ENCODE measurements around the gene C18orf32. TPM values are rescaled to one million over a fixed set of nuclear protein-coding genes. Genes with fewer than 3 reads are reported as not detected.

C18orf32 gene
- total and polyA plus RNA-seq, 5 experiments from 2014 or later, result 43.3 to 82.2 (median 64.3) TPM

GRCh38 chr18:49495076-49495475 lies 8.0 kb upstream of the C18orf32 start:
- Mint-ChIP-seq H3K4me1 (peaks cover 14 to 32% (median 26%) of the 10 kb centered on the region in 4 donors), H3K9me3 (no peaks in the 10 kb centered on the region)

GRCh38 chr18:49494660-49495059 lies 7.6 kb upstream of the C18orf32 start:
- peaks cover 0 to 22% (median 12%) of the 10 kb centered on the region in 3 donors for H3K36me3 Mint-ChIP-seq
- POLR2A ChIA-PET, result interaction anchor here (0.6 kb wide), 1 partner anchor 325 kb away, joined by 4 read pairs; no protein-coding TSS in a partner anchor
- no peak overlapping the region for H3K27ac Mint-ChIP-seq
- peaks cover 0 to 6% (median 3%) of the 10 kb centered on the region in 5 donors for H3K27me3 Mint-ChIP-seq
- ATAC-seq (no peak), DNase-seq (no peak)
- no peaks in the 10 kb centered on the region for H3K9me3 Mint-ChIP-seq
- no peak overlapping the region for H3K4me3 Mint-ChIP-seq
- peaks cover 14 to 36% (median 28%) of the 10 kb centered on the region in 4 donors for H3K4me1 Mint-ChIP-seq

More at GRCh38 chr18:49495076-49495475, 8.0 kb upstream of the C18orf32 start:
- Mint-ChIP-seq H3K27ac (no peak overlapping the region), H3K27me3 (peaks cover 0 to 9% (median 3%) of the 10 kb centered on the region in 5 donors), H3K4me3 (no peak overlapping the region), H3K36me3 (peaks cover 0 to 18% (median 8%) of the 10 kb centered on the region in 3 donors)
- ATAC-seq (no peak), DNase-seq (no peak)
- POLR2A ChIA-PET, result interaction anchor here (1.0 kb wide), 1 partner anchor 8 kb away, joined by 3 read pairs; the partner anchor contains the start of gene C18orf32

GRCh38 chr18:49492694-49493033 lies 5.6 kb upstream of the C18orf32 start:
- POLR2A ChIA-PET, result no interaction called here
- ATAC-seq, result no peak
- H3K27ac Mint-ChIP-seq, result peak overlapping the region in 6 of 10 donors; percentile 93 to 99 (median 96)

GRCh38 chr18:49491857-49492693 lies 5.0 kb upstream of the C18orf32 start, which contains the start of gene RPL17:
RPL17 (minus strand) TSS chr18:49492465.
- Mint-ChIP-seq H3K4me1 (peaks cover 18 to 59% (median 45%) of the 10 kb centered on the region in 4 donors), H3K27me3 (no peaks in the 10 kb centered on the region), H3K27ac (peak within 1 kb of the TSS; percentile 93 to 99 (median 98)), H3K36me3 (peaks cover 0 to 48% (median 18%) of the 10 kb centered on the region in 3 donors), H3K4me3 (peak within 1 kb of the TSS; percentile 84 to 99 (median 96)), H3K9me3 (peaks cover 0 to 1% (median 0%) of the 10 kb centered on the region in 9 donors)
- peak; percentile 55 to 96 (median 90) for DNase-seq
- POLR2A ChIA-PET, result interaction anchor here (0.6 kb wide), 1 partner anchor 29 kb away, joined by 3 read pairs; no protein-coding TSS in a partner anchor
- ATAC-seq, result peak; percentile 80 to 84

More at GRCh38 chr18:49492694-49493033, 5.6 kb upstream of the C18orf32 start:
- no peaks in the 10 kb centered on the region for H3K9me3 Mint-ChIP-seq
- H3K27me3 Mint-ChIP-seq, result no peaks in the 10 kb centered on the region
- H3K4me1 Mint-ChIP-seq, result peaks cover 16 to 53% (median 41%) of the 10 kb centered on the region in 4 donors
- H3K36me3 Mint-ChIP-seq, result peaks cover 0 to 42% (median 18%) of the 10 kb centered on the region in 3 donors
- no peak for DNase-seq
- H3K4me3 Mint-ChIP-seq, result peak overlapping the region in 7 of 10 donors; percentile 37 to 99 (median 96)

GRCh38 chr18:49491534-49491856 lies 4.5 kb upstream of the C18orf32 start:
- POLR2A ChIA-PET, result no interaction called here
- H3K36me3 Mint-ChIP-seq, result peaks cover 0 to 51% (median 18%) of the 10 kb centered on the region in 3 donors
- H3K27ac Mint-ChIP-seq, result peak overlapping the region; percentile 93 to 99 (median 98)
- DNase-seq (peak in 1 of 10 donors; percentile 4), ATAC-seq (no peak)
- peaks cover 0 to 2% (median 0%) of the 10 kb centered on the region in 9 donors for H3K9me3 Mint-ChIP-seq
- H3K27me3 Mint-ChIP-seq, result no peaks in the 10 kb centered on the region
- H3K4me3 Mint-ChIP-seq, result peak overlapping the region; percentile 84 to 99 (median 96)
- peaks cover 21 to 62% (median 48%) of the 10 kb centered on the region in 4 donors for H3K4me1 Mint-ChIP-seq

DNA sequence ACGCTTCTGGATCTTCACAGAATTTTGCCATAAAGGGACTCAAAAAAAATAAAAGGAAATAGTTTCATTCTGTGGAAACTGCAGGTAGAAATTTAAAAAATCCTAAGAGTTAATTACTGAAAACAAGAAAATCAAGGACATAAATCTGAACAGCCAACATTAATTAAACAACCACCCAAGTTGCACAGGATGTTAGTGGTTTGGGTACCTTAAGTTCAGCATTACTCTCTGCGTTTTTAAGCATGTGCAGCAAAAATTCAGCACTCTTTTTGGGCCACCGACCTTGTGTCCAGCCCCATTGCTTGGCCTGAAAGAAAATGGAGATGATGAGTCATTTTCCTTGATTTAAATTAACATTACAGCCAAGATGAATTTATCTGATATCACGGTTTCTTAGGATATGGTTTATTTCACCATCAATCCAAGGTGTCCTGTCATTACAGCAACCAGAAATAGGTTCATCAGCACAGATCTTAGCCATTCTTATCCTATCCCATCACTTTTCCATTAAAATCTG lies 3.3 kb upstream of the C18orf32 start:
- Mint-ChIP-seq H3K4me3 (peak overlapping the region in 9 of 10 donors; percentile 37 to 99 (median 96)), H3K4me1 (peaks cover 24 to 70% (median 56%) of the 10 kb centered on the region in 4 donors), H3K9me3 (peaks cover 0 to 2% (median 0%) of the 10 kb centered on the region in 9 donors), H3K27ac (peak overlapping the region; percentile 52 to 99 (median 96)), H3K36me3 (peaks cover 0 to 51% (median 18%) of the 10 kb centered on the region in 3 donors), H3K27me3 (no peaks in the 10 kb centered on the region)
- no peak for DNase-seq
- POLR2A ChIA-PET, result no interaction called here
- no peak for ATAC-seq

DNA sequence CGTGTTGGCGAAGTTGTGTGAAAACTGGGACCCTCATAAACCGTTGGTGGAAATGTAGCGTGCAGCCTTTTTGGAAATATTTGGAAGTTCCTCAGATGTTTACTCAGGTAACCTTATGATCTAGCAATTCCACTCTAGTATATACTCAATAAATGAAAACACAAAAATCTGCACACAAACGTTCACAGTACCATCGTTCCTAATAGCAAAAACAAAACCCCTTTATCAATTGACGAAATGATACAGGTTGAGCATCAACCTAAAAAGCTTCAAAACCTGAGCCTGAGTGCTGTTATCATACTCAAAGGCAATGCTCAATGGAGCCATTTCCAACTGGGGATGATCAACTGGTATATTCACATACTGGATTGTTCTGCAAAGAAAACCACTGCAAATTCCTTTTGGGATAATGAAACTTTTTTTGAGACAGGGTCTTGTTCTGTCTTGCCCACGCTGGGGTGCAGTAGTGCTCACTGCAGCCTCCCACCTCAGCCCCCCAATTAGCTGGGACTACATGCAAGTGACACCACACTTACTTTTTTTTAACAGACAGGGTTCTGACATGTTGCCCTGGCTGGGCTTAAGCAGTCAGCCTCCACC lies 777 bp upstream of the C18orf32 start:
- H3K27ac Mint-ChIP-seq, result peak overlapping the region; percentile 92 to 99 (median 98)
- ATAC-seq (no peak), DNase-seq (no peak)
- H3K9me3 Mint-ChIP-seq, result peaks cover 0 to 2% (median 0%) of the 10 kb centered on the region in 9 donors
- H3K4me1 Mint-ChIP-seq, result peaks cover 29 to 81% (median 73%) of the 10 kb centered on the region in 4 donors
- peak overlapping the region; percentile 92 to 100 (median 96) for H3K4me3 Mint-ChIP-seq
- peaks cover 0 to 60% (median 19%) of the 10 kb centered on the region in 3 donors for H3K36me3 Mint-ChIP-seq
- POLR2A ChIA-PET, result interaction anchor here (0.7 to 5.1 kb wide), 8 partner anchors 8 to 1391 kb away, joined by 3 to 51 read pairs (median 4); partner anchors contain the start of genes CFAP53, DYM, MBD1 and ME2
- no peaks in the 10 kb centered on the region for H3K27me3 Mint-ChIP-seq

DNA sequence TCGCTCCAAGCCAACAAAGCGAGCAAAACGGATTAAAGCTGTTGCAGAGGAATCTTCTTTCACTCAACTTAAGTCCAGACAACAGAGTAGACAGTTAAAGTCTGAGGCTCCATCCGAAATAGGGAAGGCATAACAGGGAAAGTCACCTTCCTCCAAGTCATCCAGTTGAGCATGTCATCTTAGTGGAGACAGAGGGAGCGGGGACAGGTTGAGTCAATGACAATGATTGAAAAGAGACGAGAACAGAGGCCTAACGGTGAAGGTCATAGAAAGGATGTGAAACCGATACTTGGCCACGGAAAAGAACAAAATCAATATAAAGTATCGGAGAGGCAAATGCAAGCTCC lies 455 bp downstream of the C18orf32 start:
- no peaks in the 10 kb centered on the region for H3K27me3 Mint-ChIP-seq
- peaks cover 0 to 69% (median 20%) of the 10 kb centered on the region in 3 donors for H3K36me3 Mint-ChIP-seq
- POLR2A ChIA-PET, result interaction anchor here (0.6 to 5.1 kb wide), 10 partner anchors 8 to 795 kb away, joined by 3 to 51 read pairs (median 3); partner anchors contain the start of genes CFAP53, DYM and MBD1
- peaks cover 0 to 2% (median 0%) of the 10 kb centered on the region in 9 donors for H3K9me3 Mint-ChIP-seq
- ATAC-seq (peak; percentile 17), DNase-seq (no peak)
- peak overlapping the region; percentile 92 to 100 (median 96) for H3K4me3 Mint-ChIP-seq
- peak overlapping the region; percentile 94 to 99 (median 98) for H3K27ac Mint-ChIP-seq
- peaks cover 24 to 73% (median 68%) of the 10 kb centered on the region in 4 donors for H3K4me1 Mint-ChIP-seq

DNA sequence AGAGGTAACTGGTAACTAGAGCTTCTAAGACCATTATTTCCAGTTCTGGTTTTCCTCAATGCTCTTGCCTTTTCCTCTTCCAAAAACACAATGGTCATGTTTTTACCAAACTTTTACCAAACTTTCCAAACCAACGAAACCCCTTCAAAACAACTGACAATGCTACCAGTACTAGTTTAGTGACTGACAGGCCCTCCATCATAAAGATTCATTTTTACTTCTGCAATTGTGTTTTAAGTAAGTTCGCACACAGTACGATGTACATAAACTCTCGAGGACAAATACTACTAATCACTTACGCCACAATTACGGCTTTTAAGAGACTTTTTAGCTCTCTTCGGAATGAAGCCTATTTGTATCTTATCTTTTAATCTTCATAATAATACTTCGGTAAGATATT lies 900 bp downstream of the C18orf32 start:
- POLR2A ChIA-PET, result interaction anchor here (1.0 to 5.1 kb wide), 6 partner anchors 10 to 796 kb away, joined by 3 to 51 read pairs (median 4); partner anchors contain the start of genes CFAP53, DYM and MBD1
- Mint-ChIP-seq H3K4me1 (peaks cover 23 to 69% (median 63%) of the 10 kb centered on the region in 4 donors), H3K36me3 (peaks cover 0 to 69% (median 20%) of the 10 kb centered on the region in 3 donors), H3K27ac (peak overlapping the region; percentile 94 to 99 (median 98)), H3K9me3 (peaks cover 0 to 2% (median 0%) of the 10 kb centered on the region in 9 donors), H3K27me3 (no peaks in the 10 kb centered on the region), H3K4me3 (peak overlapping the region; percentile 92 to 100 (median 96))
- no peak for ATAC-seq
- DNase-seq, result no peak

- POLR2A ChIA-PET, result interaction anchor here (1.6 kb wide), 1 partner anchor 23 kb away, joined by 4 read pairs; no protein-coding TSS in a partner anchor
- Mint-ChIP-seq H3K27ac (peak overlapping the region in 4 of 10 donors; percentile 21 to 67 (median 50)), H3K36me3 (peaks cover 0 to 61% (median 11%) of the 10 kb centered on the region in 3 donors), H3K9me3 (peaks cover 0 to 2% (median 0%) of the 10 kb centered on the region in 9 donors), H3K4me1 (peaks cover 18 to 52% (median 42%) of the 10 kb centered on the region in 4 donors), H3K4me3 (peak overlapping the region in 1 of 10 donors; percentile 37), H3K27me3 (no peaks in the 10 kb centered on the region)
- no peak for DNase-seq
- ATAC-seq, result no peak
Observed at GRCh38 chr18:49483198-49483597, 3.8 kb downstream of the C18orf32 start.

- ATAC-seq (no peak), DNase-seq (no peak)
- Mint-ChIP-seq H3K27ac (peak overlapping the region in 4 of 10 donors; percentile 2 to 52 (median 32)), H3K9me3 (no peaks in the 10 kb centered on the region), H3K4me3 (no peak overlapping the region), H3K27me3 (no peaks in the 10 kb centered on the region), H3K36me3 (peaks cover 0 to 55% (median 8%) of the 10 kb centered on the region in 3 donors), H3K4me1 (peaks cover 14 to 45% (median 32%) of the 10 kb centered on the region in 4 donors)
- POLR2A ChIA-PET, result no interaction called here
Observed at GRCh38 chr18:49481907-49482306, 5.1 kb downstream of the C18orf32 start.

- H3K4me3 Mint-ChIP-seq, result no peak overlapping the region
- H3K27ac Mint-ChIP-seq, result peak overlapping the region in 5 of 10 donors; percentile 4 to 73 (median 28)
- H3K27me3 Mint-ChIP-seq, result no peaks in the 10 kb centered on the region
- ATAC-seq (no peak), DNase-seq (no peak)
- H3K4me1 Mint-ChIP-seq, result peaks cover 12 to 39% (median 35%) of the 10 kb centered on the region in 4 donors
- POLR2A ChIA-PET, result no interaction called here
- H3K9me3 Mint-ChIP-seq, result no peaks in the 10 kb centered on the region
- H3K36me3 Mint-ChIP-seq, result peaks cover 0 to 58% (median 11%) of the 10 kb centered on the region in 3 donors
Observed at GRCh38 chr18:49481317-49481716, 5.7 kb downstream of the C18orf32 start.

Measured in naive thymus-derived CD8-positive, alpha-beta T cell (primary cell).